NT2/D1 (cell line): Measurements from ENCODE around the gene SMARCB1.
"Not testable (repeated sequence)": the region's sequence is repeated elsewhere in the genome, so short reads cannot be mapped to it uniquely, and the experiment has no call there.

Experiments
- DNase-seq: peaks from one replicate; pipeline ENCODE4 v3.0.0-alpha.2; 2011; ENCODE audit warnings: low read depth, low spot score
- H3K27me3 ChIP-seq: 2 replicates; pipeline ENCODE4 v1.6.0; 2011; ENCODE audit warnings: mild to moderate bottlenecking; ENCODE audit not compliant: insufficient read length, insufficient read depth
- H3K36me3 ChIP-seq: 2 replicates; pipeline ENCODE4 v1.6.1; 2011; ENCODE audit warnings: mild to moderate bottlenecking, low read length, mixed read lengths; ENCODE audit not compliant: insufficient read depth, insufficient read length
- H3K4me1 ChIP-seq: 2 replicates; pipeline ENCODE4 v1.5.1; 2011; ENCODE audit not compliant: insufficient read depth, insufficient read length
- H3K4me3 ChIP-seq: 2 replicates; pipeline ENCODE4 v1.5.1; 2011; ENCODE audit warnings: low read depth; ENCODE audit not compliant: insufficient read length
- H3K9ac ChIP-seq: 2 replicates; pipeline ENCODE4 v1.6.0; 2011; ENCODE audit warnings: low read depth; ENCODE audit not compliant: insufficient read length
- H3K9me3 ChIP-seq: 2 replicates; pipeline ENCODE4 v1.5.1; 2011; ENCODE audit warnings: mild to moderate bottlenecking, low read length; ENCODE audit not compliant: insufficient read depth
- SUZ12 ChIP-seq: IDR thresholded peaks from 2 replicates; pipeline ENCODE4 v1.6.1; 2011; ENCODE audit not compliant: insufficient read length, insufficient read depth; ENCODE audit errors: extremely low read depth
- YY1 ChIP-seq: IDR thresholded peaks from 2 replicates; pipeline ENCODE4 v1.6.1; 2011; ENCODE audit not compliant: insufficient read length, insufficient read depth
- ZNF274 ChIP-seq: IDR thresholded peaks from 2 replicates; pipeline ENCODE4 v1.6.1; 2011; ENCODE audit warnings: mild to moderate bottlenecking, low read depth, low read length

SMARCB1 gene

DNA sequence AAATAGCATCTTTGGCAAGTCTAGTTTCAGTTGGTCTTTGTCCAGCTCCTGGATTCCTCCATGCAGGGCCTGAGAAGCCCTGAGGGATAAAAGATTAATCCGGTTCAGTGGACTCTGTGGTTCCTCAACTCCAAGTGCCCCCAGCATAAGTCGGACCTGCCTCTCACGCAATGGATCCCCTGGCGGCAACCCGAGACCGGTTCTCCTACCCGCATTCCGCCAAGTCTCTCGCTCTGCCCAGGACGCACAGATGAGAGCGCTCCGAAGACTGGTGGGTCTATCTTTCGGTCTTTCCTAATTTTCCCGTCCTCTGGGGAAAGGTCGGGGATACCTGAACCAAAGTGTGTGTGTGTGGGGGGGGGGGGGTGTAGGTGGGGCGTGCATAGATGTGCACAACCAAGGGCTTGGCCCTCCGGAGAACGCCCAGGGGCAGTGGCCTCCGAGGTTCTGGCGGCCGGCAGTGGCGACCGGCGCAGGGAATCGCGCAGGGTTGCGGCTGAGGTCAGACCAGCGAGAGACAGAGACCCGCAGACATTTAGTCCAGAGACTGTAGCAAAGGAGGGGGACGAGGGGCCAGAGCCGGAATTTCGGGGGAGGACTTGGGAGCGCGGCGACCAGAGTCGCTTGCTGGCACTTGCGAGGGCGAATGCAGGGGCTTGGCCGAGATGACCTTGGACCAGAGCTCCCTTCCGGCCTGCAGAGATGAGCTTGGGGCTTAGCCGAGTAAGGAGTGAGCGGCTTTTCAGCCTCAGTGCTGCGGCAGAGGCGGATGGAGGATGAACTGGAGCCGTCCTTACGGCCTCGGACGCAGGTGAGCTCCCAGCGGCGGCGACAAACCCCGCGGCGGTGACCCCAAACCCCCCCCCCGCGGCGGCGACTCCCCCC, 70.2 kb downstream of the SMARCB1 start:
- Histone ChIP-seq H3K9ac (peak overlapping the region; percentile 89), H3K4me1 (no peaks in the 10 kb centered on the region), H3K36me3 (no peaks in the 10 kb centered on the region), H3K27me3 (no peaks in the 10 kb centered on the region), H3K9me3 (no peaks in the 10 kb centered on the region), H3K4me3 (peak overlapping the region; percentile 68)
- no peak for DNase-seq
- no peak for TF ChIP-seq SUZ12
- no peak for TF ChIP-seq ZNF274
- no peak for TF ChIP-seq YY1

DNA sequence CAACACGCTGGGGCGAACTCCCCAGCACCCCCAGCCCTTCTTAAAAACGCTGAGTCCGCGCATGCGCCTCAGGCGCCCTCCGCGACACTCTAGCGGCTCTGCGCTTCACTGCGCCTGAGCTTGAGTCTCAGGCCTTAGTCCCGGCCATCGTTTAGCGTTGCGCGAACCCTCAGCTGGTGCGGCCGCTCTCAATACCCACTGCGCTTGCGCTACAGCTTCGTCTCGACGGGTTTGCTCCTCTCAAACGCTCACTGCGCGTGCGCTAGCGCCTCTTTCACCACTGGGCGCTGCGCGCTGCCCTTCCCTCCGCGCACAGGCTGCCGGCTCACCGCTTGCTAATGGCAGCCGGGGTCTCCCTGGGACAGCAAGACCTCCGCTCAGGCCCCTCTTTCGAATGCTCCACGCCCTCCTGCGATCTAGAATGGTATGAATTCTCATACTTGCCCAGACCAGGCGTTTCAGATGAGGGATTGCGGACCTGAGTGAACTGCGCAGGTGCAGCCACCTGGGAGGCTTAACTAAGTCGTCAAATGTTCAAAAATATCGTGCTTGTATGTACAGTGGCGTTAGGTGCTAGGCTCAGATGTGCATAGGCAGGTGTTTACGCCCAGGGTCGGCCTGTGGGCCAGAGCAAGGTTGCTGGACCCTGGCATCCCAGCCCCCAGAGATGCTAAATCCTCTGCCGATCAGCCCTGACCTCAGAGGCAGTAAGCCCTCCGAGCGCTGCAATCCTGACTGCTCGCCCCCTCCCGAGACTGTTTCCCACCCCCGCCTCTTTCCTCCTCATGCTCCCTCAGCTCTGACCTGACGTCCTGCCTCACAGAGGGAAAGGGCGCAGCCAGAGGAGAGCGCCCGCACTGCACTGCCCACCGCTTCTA, 71.1 kb downstream of the SMARCB1 start, which contains the start of gene SLC2A11:
Gene SLC2A11, plus strand, starts transcription at position 270 of the 878 bp plus-strand sequence. Its CDS starts 125 bp downstream, at position 395.
- peak; percentile 93 for DNase-seq
- Histone ChIP-seq H3K4me3 (peak within 1 kb of the TSS; percentile 68), H3K9me3 (no peaks in the 10 kb centered on the region), H3K27me3 (no peaks in the 10 kb centered on the region), H3K4me1 (no peaks in the 10 kb centered on the region), H3K9ac (peak within 1 kb of the TSS; percentile 89), H3K36me3 (no peaks in the 10 kb centered on the region)
- TF ChIP-seq YY1 (no peak), SUZ12 (no peak), ZNF274 (no peak)

DNA sequence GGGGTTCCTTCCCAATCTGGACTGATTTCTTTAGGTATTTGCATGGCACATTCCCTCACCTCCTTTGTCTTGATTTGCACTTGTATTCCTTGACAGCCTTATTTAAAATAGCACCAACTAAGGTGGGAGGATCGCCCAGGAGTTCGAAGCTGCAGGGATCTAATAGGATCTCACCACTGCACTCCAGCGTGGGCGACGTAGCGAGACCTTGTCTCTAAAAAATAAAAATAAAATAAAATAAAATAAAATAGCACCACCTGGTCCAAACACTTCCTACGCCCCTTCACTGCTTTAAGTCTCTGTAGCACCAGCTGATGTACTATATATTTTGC, 71.7 kb downstream of the SMARCB1 start:
- TF ChIP-seq SUZ12 = no peak
- TF ChIP-seq YY1 = no peak
- TF ChIP-seq ZNF274 = no peak
- Histone ChIP-seq H3K4me1 (no peaks in the 10 kb centered on the region), H3K9ac (no peak overlapping the region), H3K9me3 (no peaks in the 10 kb centered on the region), H3K36me3 (peaks cover 4% of the 10 kb centered on the region), H3K27me3 (no peaks in the 10 kb centered on the region), H3K4me3 (no peak overlapping the region)
- DNase-seq = no peak

DNA sequence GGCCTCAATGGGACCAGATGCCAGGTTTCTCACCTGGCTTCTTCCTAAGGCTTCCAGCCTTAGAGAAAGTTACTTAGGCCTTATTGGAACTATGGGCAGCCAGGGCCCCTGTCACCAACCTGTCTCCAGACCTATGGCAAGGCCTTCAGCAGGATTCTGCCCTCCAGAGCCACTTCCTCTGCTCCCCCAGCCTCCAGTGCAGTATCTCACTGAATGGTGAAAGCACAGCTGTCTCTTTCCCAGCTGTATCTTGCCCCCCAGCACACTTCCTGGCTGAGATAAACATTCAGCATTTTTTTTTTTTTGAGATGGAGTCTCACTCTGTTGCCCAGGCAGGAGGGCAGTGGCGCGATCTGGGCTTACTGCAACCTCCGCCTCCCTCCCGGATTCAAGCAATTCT, 72.4 kb downstream of the SMARCB1 start:
- Histone ChIP-seq H3K27me3 (no peaks in the 10 kb centered on the region), H3K36me3 (peaks cover 4% of the 10 kb centered on the region), H3K4me3 (no peak overlapping the region), H3K9me3 (no peaks in the 10 kb centered on the region), H3K4me1 (no peaks in the 10 kb centered on the region), H3K9ac (no peak overlapping the region)
- TF ChIP-seq ZNF274 (no peak), YY1 (no peak), SUZ12 (no peak)
- no peak for DNase-seq

DNA sequence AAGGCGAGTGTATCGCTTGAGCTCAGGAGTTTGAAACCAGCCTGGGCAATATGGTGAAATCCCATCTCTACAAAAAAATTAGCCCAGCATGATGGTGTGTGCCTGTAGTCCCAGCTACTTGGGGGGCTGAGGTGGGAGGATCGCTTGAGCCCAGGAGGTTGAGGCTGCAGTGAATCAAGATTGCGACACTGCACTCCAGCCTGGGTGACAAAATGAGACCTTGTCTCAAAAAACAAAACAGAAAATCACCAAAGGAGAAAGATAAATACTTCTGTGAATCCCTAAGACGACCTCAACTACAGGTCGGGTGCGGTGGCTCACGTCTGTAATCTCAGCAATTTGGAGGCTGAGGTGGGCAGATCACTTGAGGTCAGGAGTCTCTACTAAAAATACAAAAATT, 73.4 kb downstream of the SMARCB1 start:
- H3K27me3 ChIP-seq, H3K9ac ChIP-seq, H3K9me3 ChIP-seq, H3K36me3 ChIP-seq, DNase-seq, H3K4me1 ChIP-seq, H3K4me3 ChIP-seq: not testable (repeated sequence)

DNA sequence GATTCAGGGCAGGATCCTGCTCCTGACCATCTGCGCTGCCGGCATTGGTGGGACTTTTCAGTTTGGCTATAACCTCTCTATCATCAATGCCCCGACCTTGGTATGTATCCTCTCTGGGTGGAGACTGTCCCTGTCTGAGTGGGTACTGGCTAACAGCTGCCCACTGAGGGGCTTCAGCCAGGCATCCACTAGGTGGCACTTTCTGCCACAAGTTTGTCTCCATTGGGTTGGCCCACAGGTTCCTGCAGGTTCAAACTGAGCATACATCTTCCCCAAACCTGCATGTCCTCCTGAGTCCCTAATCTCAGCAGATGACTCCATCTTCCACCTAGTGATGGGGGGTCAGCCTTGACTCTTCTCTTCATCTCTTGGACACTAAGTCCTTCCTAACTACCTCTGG, 75.3 kb downstream of the SMARCB1 start:
- no peak for DNase-seq
- Histone ChIP-seq H3K4me1 (no peaks in the 10 kb centered on the region), H3K4me3 (no peak overlapping the region), H3K9ac (no peak overlapping the region), H3K27me3 (no peaks in the 10 kb centered on the region), H3K9me3 (no peaks in the 10 kb centered on the region), H3K36me3 (peaks cover 4% of the 10 kb centered on the region)
- no peak for TF ChIP-seq SUZ12
- TF ChIP-seq ZNF274 = no peak
- TF ChIP-seq YY1 = no peak

DNA sequence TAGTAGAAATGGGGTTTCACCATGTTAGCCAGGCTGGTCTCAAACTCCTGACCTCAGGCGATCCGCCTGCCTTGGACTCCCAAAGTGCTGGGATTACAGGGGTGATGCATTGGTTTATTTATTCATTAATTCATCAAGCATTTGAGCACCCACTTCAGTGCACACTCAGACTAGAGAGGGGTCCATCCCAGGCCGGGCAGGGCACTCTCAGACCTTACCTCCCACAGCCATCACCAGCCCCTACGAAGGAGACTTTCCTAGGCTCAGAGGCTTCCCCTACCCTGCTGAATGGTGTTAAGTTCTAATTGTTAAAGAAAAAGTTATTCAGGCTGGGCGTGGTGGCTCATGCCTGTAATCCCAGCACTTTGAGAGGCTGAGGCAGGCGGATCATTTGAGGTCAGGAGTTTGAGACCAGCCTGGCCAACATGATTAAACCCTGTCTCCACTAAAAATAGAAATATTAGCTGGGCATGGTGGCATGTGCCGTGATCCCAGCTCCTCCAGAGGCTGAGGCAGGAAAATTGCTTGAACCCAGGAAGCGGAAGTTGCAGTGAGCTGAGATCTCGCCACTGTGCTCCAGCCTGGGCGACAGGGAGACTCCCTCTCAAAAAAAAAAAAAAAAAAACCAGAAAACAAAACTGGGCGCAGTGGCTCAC, 77.9 kb downstream of the SMARCB1 start:
- H3K36me3 ChIP-seq = peaks cover 24% of the 10 kb centered on the region
- not testable (repeated sequence) for H3K9me3 ChIP-seq, H3K4me1 ChIP-seq, DNase-seq, H3K9ac ChIP-seq, H3K27me3 ChIP-seq, H3K4me3 ChIP-seq
